T-helper 22 cell (primary cell): ENCODE data around the gene MYO9A.

Source experiments
- DNase-seq: peaks from one replicate; pipeline ENCODE4 v3.0.0-alpha.2; 2020; ENCODE audit warnings: low read depth

Gene MYO9A

GRCh38 chr15:71807691-71808091, 310.3 kb downstream of the MYO9A start:
- DNase-seq, result no peak

- no peak for DNase-seq
Observed at GRCh38 chr15:71807125-71807629, 310.8 kb downstream of the MYO9A start.

- DNase-seq, result no peak
Observed at GRCh38 chr15:71806452-71806931, 311.5 kb downstream of the MYO9A start.

- no peak for DNase-seq
Observed at GRCh38 chr15:71804695-71805470, 313.1 kb downstream of the MYO9A start.

GRCh38 chr15:71804226-71804625, 313.7 kb downstream of the MYO9A start:
- no peak for DNase-seq

GRCh38 chr15:71802770-71803169, 315.2 kb downstream of the MYO9A start:
- no peak for DNase-seq

GRCh38 chr15:71801935-71802655, 315.9 kb downstream of the MYO9A start:
- DNase-seq, result no peak

GRCh38 chr15:71800835-71801745, 316.9 kb downstream of the MYO9A start:
- DNase-seq, result no peak

GRCh38 chr15:71800190-71800589, 317.8 kb downstream of the MYO9A start:
- no peak for DNase-seq

- DNase-seq, result no peak
Observed at GRCh38 chr15:71798641-71799040, 319.3 kb downstream of the MYO9A start.

- no peak for DNase-seq
Observed at GRCh38 chr15:71792521-71792920, 325.4 kb downstream of the MYO9A start.

- DNase-seq, result no peak
Observed at GRCh38 chr15:71791975-71792374, 326.0 kb downstream of the MYO9A start.

- DNase-seq, result no peak
Observed at GRCh38 chr15:71790081-71790480, 327.9 kb downstream of the MYO9A start.

- DNase-seq, result no peak
Observed at GRCh38 chr15:71789616-71790015, 328.3 kb downstream of the MYO9A start.

GRCh38 chr15:71788646-71789579, 329.0 kb downstream of the MYO9A start:
- DNase-seq, result no peak

GRCh38 chr15:71786673-71787072, 331.3 kb downstream of the MYO9A start:
- no peak for DNase-seq

GRCh38 chr15:71785996-71786395, 332.0 kb downstream of the MYO9A start:
- DNase-seq, result no peak

- no peak for DNase-seq
Observed at GRCh38 chr15:71784719-71785118, 333.2 kb downstream of the MYO9A start.

GRCh38 chr15:71782422-71783165, 335.4 kb downstream of the MYO9A start:
- no peak for DNase-seq

GRCh38 chr15:71781965-71782265, 336.0 kb downstream of the MYO9A start:
- DNase-seq, result no peak
